GM19452 (cell line): ENCODE measurements around the gene SMG9.

ENCODE experiments used
- ATAC-seq: cut with Tn5 transposase; IDR thresholded peaks from one replicate; pipeline ENCODE4 v1.9.1; 2021; ENCODE audit not compliant: unreplicated experiment

The SMG9 gene, protein sequence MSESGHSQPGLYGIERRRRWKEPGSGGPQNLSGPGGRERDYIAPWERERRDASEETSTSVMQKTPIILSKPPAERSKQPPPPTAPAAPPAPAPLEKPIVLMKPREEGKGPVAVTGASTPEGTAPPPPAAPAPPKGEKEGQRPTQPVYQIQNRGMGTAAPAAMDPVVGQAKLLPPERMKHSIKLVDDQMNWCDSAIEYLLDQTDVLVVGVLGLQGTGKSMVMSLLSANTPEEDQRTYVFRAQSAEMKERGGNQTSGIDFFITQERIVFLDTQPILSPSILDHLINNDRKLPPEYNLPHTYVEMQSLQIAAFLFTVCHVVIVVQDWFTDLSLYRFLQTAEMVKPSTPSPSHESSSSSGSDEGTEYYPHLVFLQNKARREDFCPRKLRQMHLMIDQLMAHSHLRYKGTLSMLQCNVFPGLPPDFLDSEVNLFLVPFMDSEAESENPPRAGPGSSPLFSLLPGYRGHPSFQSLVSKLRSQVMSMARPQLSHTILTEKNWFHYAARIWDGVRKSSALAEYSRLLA

DNA sequence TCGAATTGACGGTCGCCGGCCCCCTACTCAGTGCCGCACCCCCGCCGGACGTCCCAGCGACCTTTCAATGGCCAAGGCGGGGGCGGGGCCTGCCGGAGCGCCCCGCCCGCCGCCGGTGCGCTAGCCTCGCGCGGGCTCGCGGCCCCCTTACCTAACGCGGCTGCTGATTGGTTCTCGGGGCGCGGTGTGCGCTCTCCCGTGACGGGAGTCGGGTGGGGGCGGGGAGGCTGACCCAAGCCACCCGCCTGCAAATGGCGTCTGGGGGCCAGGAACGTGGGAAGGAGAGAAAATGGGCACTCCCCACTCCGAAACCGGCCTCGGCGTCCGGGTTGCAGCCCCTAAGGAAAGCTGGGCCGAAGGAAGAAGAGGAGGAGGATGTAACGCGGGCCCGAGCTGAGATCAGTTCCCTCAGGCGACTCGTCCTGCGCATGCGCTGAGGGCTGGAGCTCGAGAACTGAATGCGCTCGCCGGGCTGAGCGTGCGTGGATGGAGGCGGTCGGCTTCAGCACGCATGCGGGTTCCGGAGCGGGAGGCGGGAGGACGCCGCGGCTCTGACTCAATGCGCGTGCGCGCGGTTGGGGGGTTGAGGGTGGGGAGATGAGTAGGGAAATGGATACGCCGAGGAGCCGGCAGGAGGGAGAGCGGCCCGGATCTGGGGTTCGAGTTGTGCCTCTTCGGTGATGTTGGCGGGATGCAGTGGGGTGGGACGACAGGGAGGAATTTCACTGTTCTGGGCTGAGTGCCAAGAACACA is at the start of gene SMG9:
TSS of gene SMG9 (minus strand) at position 460 of the 753 bp plus-strand sequence. CDS start 4,221 bp downstream, outside the sequence.
- peak; percentile 52 for ATAC-seq

DNA sequence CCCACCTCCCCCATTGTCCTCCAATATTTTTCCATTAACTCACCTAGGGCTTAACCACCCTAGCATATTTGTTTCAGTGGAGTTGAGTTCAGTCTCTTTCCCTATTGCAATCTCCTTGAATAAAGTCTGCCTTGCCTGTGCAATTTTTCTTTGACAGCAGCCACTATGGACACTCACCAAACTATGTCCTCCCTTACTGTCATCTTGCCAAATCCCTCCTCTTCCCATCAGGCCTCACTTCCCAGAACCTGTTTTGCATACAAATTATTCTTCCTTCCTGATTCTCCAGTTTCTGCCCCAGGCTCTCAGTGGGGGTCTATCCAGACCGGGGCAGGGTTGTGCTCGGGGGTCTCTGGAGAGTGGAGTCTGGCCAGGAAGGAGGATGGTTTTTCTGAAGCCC is 49.7 kb upstream of the SMG9 start:
- no peak for ATAC-seq

DNA sequence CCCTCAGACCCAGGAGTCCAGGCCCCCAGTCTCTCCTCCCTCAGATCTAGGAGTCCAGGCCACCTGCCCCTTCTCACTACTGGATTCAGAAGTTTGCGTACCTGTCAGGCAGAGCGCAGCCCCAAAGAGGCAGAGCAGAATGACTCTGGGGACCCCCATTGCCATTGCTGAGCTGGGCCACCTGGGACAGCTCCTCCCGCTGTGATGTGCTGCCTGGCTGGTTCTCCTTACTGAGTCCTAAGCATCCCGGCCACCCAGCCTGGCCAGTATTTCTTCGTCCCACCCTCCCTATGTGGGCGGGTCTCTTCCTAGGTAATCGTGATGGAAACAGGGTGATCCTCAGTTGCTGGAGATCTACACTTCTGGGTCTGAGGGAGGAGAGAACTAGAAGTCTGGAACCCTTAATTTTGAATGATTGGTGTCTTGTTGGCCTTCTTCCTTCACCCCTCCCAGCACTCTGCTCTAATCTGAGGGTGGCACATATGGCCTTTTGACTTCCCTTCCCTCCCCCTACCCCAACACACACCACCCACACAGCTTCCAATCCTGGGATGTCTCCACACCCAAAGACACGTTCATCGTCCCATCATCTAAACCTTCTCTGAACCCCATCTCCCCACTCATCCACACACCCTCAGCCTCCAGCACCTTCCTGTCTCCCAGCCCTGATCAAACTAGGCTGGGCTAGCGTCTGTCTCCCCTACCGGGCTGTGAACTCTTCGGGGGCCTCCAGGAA is 47.6 kb upstream of the SMG9 start, which contains the start of gene LYPD5:
TSS of gene LYPD5 (minus strand) at position 232 of the 736 bp plus-strand sequence. CDS start at position 165, 67 bp downstream.
- no peak for ATAC-seq

DNA sequence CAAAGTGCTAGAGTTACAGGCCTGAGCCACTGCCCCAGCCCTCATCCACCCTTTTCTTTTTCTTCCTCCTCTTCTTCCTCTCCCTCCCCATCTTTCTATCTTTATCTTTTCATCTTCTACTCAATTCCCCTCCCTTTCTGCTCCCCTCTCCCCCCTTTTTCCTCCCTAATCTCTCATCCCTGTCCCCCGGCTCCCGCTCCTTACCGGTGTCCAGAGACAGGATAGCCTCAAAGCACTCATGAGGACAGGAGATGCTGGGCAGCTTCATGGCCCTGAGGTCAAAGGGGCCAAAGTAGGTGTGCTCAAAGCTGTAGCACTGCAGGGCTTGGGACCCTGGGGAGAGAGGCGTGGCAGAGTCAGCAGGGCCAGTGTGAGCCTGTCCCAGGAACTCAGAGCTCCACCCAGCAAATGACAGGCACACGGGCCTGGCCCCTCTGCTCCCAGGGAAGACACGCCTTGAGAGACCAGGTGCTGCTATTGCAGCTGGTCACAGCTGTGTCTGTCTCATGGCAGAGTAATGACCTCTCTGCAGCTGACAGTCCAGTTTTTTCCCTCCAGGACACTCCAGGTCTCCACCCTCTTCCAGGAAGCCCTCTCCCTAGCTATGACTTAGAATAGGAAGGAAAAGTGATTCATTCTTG is 44.9 kb upstream of the SMG9 start:
- no peak for ATAC-seq

DNA sequence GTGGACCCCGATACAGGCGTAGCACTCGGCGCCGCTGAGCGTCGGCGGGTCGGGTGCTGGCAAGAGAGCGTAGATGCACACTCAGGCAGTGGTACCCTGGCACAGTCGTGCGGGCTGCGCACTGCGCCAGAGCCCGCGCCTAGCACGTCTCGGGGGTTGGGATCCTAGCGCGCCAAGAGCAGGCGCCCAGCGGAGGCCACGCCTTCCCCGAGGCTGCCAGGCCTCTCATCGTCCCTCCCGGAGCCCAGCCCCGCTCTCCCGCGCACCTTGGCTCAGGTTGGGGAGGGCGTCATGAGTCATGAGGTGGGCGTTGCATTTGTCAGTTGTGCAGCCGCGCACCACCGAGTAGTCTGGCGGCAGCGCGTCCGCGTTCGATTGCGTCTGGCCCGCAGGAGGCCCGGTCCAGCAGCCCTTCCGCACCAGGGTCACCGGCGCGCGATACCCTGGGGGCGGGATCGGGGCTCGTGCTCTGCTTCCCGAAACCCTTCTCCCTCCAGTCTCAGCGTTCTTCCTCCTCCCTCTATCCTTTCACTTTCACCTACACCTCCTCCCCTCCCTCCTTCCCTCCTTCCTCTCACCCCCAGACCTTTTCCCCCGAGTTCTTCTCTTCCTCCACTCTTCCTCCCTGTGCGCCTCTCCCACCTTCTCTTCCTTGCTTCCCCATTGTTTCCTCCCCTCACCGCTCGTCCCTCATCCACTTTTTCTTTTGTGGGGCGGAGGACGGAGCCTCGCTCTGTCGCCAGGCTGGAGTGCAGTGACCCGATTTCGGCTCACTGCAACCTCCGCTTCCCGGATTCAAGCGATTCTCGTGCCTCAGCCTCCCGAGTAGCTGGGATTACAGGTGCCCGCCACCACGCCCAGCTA is 44.0 kb upstream of the SMG9 start:
- ATAC-seq: no peak

DNA sequence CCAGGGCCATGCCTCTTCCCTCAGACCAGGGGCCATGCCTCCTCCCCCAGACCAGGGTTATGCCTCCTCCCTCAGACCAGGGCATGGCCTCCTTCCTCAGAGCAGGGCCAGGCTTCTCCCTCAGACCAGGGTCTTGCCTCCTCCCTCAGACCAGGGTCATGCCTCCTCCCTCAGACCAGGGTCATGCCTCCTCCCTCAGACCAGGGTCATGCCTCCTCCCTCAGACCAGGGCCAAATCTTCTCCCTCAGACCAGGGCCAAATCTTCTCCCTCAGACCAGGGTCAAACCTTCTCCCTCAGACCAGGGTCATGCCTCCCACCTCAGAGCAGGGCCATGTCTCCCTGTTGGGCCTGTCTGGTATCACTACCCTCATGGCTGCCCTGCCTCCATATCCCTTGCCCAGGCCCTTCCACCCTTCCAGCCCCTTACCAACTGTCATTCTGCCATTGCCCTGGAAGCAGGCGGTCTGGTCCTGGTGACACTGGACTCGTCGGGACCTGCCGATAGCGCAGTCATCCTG is 43.3 kb upstream of the SMG9 start:
- no peak for ATAC-seq

DNA sequence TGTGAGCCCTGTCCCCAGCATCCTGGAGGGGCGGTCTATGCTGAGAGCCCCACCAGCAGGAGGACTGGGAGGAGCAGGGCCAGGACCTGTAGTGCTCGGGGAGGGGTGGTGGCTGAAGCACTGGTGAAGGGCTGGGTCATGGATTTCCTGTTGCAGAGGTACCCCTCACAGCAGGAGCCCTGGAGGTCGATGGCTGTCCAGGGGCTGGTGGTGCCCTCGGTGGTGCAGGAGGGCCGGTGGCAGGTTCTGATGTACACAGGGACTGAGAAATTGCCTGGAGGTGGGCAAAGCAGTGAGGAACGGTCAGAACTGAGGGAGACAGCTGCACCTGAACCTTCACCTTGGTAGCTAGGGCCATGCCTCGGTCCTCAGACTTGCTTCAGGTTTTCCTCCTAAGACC is 42.8 kb upstream of the SMG9 start:
- ATAC-seq: no peak

DNA sequence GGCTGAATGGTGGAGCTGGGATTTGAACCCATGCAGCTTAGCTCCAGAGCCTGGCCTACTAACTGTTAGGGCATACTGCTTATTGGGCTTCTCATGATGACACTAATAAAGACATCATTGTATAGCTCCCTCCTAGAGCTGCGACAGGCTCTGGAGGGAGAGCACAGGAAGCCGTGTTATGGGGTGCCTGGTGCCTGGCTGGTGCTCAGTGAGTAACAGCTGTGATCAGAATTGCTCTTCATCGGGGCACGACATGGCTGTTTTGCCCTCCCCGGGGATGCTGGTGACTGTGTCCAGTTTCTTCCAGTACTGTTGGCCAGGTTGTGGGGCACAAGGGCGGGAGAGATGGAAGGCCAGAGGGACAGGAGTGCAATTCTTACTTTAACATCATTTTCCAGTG is 42.4 kb upstream of the SMG9 start:
- no peak for ATAC-seq

DNA sequence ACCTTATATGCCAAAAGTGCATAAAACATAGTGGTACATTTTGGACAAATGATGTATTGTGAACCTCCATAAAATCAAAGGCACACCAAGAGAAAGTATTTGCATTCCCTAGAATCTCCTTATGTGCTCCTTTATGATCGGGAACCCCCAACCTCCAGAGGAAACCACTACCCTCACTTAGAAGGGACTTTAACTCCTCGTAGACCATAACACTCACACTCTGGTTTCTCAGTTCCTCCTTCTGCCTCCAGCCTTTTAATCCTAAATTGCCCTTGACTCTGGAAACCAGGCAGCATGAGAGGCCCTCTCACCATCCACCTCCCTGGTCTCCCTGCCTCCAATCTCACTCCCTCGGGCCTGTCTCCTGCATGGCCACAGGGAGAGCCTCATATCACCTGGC is 35.8 kb upstream of the SMG9 start:
- no peak for ATAC-seq

DNA sequence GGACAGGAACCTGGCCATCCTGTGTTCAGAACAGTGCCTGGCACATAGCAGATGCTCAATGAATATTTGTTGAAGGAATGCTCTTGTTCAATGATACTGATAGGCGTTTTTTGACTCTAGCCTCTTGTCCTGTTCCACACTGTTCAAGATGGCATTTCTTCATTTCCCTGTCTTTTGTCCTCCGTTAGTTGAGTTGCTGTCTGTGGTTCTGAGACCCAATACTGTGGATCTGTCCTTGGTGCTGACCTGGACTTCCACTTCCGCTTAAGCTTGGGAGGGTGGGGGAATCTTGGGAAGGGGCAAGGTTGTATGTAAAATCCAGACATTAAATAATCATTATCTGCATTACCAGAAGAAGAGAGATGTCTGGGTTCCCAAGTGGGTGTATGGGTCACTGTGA is 34.3 kb upstream of the SMG9 start:
- no peak for ATAC-seq

DNA sequence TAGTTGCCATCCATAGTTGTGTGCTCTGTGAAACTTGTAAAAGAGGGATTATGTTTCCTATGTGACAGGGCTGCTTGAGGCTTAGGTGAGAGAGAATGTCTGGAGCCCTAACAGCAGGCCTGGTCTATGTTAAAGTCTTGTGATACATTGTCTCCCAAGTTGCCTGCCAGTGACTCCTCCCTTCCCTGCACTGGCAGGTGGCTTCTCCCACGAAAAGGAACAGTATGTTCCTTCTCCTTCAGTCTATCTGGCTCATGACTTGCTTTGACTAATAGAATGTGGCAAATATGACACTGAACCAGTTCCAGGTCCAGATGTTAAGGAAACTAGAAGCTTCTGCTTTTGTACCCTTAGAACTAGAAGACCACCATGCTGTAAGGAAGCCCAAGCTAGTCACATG is 31.9 kb upstream of the SMG9 start:
- no peak for ATAC-seq

DNA sequence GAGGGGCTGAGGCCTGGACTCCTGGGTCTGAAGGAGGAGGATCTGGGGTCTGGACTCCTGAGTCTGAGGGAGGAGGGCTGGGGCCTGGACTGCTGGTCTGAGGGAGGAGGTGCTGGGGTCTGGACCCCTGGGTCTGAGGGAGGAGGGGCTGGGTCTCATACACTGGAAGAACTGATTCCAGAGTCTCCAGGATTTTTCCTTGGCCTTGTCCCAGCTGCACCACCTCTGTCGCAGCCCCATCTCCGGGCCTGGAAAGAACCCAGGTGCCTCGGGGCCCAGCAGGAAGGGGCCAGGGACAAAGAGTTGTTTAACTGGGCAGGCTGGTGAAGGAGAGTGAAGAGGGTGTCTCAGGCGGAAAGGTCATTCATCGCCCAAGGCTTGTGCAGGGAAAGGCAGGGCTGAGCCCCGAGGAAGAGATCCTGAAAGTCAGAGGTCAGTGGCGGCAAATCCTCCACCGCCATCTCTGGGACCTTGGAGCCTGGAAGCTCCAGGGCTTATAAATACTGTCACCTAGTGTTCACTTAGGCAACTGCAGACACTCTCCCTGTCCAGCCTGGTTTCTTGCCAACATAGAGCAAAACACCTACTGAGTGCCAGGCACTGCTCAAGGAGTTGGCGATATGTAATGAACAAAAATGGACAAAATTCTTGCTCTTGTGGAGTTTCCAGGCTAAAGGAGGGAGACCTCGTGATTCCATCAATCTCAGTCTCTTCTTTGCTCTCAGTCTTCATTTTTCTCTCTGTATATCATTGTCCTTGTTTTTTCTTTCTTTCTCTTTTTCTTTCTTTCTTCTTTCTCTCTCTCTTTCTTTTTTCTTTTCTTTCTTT is 30.4 kb upstream of the SMG9 start:
- peak; percentile 43 for ATAC-seq

DNA sequence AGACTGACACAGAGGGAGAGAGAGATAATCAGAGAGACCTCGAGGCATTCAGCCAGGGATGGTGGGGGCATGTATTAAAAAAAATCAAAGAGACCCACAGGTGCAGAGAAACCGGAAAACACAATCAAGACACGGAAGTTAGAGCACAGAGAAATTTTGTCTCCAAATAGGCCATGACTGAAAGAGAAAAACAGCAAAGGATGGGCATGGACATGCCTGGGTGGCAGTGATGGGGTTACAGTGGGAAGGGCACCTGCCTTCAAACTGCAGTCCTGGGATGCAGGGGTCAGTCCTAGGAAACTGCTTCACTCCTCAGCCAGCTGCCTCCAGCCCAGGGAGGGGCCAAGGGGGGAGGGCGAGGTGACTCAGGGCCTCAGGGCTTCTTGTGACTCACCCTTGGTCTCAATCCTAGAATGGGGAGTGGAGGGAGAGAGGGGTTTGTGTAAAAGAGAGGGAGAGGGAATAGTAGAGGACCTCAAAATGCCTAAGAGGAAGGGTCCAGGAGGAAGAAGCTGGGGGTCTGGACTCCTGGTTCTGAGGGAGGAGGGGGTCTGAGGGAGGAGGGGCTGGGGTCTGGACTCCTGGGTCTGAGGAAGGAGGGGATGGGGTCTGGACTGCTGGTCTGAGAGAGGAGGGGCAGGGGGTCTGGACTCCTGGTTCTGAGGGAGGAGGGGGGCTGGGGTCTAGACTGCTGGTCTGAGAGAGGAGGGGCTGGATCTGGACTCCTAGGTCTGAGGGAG is 29.6 kb upstream of the SMG9 start:
- ATAC-seq: no peak

DNA sequence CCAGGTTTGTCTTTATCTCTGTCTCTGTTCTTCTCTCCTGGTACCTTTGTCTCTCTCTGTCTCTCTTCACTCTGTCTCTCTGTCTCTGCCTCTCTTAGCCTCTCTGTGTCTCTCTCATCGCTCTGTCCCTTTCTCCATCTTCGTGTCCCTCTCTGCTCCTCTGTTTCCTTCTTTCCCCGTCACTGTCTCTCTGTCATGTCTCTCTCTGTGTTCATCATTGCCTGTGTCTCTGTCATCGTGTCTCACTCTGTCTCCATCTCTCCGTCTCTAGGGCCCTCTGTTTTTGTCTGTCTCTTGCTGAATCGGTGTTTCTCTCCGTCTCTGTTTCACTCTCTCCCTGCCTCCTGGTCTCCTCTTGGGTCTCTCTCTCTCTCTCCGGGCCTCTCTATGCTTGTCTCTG is 28.9 kb upstream of the SMG9 start:
- no peak for ATAC-seq

DNA sequence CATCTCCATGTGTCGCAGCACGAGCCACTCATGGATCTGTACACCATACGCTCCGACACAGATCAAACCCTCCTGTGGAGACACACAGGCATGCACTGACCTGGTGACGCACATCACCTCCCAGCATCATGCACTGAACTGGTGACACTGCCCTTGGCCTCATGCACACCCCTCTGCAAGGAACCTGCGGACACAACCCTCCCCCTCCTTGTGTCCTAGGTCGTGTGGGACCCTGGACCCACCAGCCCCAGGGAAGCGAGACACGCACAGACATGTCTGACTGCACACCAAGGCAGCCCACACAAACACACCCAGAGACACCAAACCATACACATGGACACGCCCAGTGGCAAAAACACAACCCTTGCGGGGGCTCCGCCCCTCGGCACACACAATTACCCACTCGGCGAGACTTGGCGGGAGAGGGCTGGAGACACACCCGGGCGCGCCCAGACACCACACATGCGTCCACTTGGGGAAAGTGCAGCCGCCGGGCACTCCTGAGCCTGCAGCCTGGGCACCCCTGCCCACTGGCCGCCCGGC is 28.0 kb upstream of the SMG9 start:
- ATAC-seq: no peak

DNA sequence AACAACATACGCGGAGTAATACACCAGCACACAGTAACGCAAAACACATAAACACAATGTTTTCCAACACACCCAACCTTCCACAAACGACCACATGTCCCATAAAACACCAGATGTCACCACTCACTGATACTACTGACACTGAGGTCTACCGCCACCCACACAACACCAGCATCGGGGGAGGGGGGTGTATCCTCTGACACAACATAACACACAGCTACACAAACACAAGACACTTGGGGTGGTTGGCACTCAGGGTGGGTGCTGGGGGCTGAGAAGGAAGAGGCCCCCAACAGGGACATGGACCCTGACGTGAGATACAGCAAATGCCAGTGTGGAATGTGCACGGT is 27.5 kb upstream of the SMG9 start:
- no peak for ATAC-seq

DNA sequence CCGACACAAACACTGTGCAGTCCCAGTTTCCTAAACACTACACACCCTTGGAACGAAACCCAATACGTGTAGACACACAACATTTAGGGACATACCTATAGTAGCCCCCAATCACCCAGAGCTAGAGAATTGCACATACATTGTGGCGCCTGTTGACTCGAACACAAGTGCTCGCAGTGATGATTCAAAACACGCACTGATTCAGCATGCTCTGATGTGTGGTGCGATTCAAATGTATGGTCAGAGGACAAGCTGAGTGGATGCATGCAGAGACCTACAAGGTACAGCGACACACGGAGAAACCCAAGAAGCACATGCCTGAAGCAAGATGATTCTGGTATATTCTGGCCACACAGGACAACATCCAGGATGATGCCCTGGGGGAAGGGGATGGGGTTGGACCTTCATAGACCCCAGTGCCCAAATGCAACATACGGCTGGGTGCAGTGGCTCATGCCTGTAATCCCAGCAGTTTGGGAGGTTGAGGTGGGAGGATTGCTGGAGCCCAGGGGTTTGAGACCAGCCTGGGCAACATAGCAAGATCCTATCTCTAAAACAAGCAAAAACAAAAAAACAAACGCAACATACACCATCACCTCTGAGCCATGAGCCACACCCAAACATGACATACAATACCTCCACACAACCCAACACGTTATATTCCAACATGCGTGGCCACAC is 27.0 kb upstream of the SMG9 start:
- ATAC-seq: no peak
